Ureter (tissue), 1 donor: ENCODE results near the gene ABHD12B. TPM values are rescaled to one million over a fixed set of nuclear protein-coding genes. Genes with fewer than 3 reads are reported as not detected.
"Not testable (repeated sequence)": the region's sequence is repeated elsewhere in the genome, so short reads cannot be mapped to it uniquely, and the experiment has no call there.

Source experiments
- DNase-seq: peaks from one replicate; pipeline ENCODE4 v3.0.0-alpha.2; 2020; ENCODE audit warnings: low spot score
- total RNA-seq: library from RNA; stranded (reverse); gene quantifications from one replicate; pipeline ENCODE4 v1.2.4, GENCODE V29; 2023
- donor health status: DM: yes; HTN: yes; CAD: no.

ABHD12B gene
- total RNA-seq, 1 donor from 2014 or later: not detected

DNA sequence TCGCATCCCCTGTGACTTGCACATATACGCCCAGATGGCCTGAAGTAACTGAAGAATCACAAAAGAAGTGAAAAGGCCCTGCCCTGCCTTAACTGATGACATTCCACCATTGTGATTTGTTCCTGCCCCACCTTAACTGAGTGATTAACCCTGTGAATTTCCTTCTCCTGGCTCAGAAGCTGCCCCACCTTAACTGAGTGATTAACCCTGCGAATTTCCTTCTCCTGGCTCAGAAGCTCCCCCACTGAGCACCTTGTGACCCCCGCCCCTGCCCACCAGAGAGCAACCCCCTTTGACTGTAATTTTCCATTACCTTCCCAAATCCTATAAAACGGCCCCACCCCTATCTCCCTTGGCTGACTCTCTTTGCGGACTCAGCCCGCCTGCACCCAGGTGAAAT, 24.6 kb downstream of the ABHD12B start:
- DNase-seq: not testable (repeated sequence)

DNA sequence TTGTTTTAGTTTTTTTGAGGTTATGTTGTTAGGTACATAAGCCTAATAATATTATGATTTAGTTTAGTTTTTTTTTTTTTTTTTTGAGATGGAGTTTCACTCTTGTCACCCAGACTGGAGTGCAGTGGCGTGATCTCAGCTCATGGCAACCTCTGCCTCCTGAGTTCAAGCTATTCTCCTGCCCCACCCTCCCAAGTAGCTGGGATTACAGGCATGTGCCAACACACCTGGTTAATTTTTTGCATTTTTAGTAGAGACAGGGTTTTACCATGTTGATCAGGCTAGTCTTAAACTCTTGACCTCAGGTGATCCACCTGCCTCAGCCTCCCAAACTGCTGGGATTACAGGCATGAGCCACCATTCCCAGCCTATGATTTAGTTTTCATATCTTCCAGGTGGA, 25.2 kb downstream of the ABHD12B start:
- DNase-seq: not testable (repeated sequence)

DNA sequence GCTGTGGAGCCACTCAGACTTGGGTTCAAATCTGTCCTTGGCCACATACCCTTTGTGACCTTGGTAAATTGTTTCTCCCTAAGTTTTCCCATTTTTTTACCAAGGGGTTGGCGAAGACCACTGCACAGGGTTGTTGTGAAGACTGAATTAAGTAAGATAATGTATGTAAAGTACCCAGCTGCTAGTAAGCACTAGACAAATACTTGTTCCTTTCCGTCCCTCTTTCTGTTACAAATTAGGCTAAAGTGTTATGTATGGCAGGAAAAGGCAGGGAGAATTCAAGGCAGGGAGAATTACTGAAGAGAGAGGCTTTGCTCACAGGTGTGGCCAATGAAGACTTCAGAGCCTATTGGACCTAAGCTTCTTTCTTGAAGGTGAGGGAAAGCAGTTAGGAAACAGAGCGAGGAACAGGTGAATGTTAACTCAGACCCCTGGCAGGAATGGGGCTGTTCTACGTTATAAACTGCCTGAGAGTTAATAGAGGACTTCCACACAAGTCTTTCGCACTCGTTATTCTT, 25.9 kb downstream of the ABHD12B start:
- no peak for DNase-seq

DNA sequence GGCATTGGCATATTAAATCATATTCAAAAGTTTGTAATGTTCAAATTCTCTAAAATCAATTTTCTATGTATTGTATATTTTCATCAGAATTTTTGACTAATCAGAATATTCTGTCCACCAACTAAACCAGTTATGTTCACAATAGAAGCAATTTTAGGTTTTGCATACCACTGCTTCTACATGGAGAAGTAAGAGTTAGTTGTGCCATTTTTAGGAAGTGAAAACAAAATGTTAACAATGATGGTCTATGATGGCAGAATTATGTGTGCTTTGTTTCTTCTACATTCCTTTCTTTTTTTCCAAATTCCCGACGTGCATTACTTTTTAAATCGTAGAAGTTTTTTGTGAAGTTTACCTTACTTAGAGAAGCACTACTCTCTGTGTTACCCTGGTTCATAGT, 29.5 kb downstream of the ABHD12B start:
- no peak for DNase-seq

DNA sequence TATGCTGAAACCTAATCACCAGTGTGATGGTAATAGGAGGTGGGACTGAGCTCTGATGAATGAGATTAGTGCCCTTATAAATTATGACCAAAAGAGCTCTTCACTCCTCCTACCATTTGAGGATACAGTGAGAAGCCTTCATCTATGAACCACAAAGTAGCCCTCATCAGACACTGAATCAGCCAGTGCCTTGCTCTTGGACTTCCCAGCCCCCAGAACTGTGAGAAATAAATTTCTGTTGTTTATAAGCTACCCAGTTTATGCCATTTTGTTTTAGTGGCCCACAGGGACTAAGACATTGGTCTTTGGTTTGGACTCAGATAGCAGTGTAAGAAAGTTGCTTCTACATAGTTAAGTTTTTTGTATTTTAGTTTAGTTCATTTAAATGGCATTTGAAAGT, 32.9 kb downstream of the ABHD12B start:
- no peak for DNase-seq

DNA sequence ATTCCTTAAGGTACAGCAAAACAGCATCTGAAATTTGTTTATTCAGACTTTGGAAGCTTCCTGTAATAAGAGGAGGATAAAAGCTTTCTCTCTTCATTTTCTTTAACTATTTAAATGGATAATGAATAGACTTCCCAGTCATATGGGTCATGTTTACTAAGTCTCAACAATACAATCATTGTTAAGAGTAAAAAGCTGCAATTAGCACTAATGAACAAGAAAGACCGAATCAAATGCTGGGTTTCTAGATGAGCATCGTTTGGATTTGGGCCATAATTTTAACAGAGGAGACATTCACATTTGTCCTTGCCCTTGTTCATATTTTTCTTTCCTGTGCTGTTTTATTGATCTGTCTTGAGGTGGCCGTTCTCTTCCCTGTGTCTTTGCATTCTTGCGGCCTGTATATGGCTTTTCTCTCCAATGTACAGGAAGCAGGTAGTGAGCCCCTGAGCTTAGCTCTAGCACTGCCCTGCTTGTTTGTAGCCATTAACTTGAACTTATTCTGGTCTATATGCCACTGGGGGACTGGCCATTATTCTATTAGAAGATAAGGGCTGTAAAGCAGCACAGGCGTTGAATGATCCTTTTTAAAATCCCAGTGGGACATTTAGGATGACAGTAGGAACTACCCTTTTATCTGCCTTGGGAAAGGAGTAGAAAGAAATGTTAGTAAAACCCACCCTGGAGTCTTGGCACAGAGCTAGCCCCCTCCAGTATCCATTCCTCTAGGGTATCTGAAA, 34.6 kb downstream of the ABHD12B start:
- no peak for DNase-seq

DNA sequence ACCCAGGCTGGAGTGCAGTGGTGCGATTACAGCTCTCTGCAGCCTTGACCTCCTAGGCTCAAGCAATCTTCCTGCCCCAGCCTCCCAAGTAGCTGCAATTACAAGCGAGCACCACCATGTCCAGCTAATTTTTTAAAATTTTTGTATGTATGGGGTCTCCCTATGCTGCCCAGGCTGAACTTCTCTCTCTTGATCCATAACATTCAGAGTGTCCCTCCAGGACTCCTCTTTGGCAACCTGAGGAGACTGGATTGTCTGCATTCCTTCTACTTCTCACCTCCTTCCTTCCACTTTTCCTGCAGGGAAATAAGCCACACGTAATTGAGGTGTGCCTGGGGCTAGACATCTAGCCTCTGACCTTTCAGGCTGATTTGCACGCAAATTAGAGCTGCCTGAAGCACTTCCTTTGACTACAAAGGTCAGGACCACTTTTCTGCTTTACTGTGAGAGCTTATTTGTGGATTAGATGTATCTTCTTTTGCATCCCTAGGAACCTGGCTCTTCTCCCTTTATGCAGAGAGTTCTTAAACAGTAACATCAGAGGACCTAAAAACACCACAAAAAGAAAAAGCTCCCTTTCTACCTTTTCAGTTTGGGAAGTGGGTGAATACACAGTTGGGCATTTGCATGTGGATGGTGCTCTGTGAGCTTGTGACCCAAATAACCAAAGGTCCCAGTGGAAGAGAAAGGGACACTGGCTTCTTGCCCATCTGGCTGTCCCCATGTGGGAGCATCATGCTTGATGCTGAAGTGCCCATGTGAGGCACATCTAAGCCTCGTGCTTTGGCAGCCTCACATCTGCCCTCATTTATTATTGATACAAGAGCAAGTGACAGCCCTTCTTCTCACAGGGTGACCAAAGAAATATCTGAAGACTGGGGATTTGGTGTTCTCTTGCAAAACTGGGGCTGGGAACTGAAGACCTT, 38.9 kb downstream of the ABHD12B start:
- no peak for DNase-seq

DNA sequence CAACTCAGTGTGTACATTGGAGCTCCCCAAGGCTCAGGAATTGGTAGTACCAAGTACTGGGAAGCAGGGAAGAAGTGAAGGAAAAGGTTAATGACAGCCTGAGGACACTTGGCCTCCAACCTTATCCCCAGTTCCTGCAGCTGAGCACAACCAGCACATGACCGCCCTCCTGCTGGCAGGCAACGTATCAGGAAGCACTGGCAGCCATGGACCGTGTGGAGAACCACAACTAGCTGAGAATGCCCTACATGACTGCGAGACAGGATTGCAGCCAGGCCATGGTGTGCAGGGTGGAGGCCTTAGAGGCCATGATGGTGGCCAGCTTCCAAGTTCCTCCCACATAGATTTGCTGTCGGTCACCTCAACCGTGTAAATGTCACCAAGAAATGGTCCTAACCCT, 45.6 kb downstream of the ABHD12B start:
- DNase-seq: no peak

DNA sequence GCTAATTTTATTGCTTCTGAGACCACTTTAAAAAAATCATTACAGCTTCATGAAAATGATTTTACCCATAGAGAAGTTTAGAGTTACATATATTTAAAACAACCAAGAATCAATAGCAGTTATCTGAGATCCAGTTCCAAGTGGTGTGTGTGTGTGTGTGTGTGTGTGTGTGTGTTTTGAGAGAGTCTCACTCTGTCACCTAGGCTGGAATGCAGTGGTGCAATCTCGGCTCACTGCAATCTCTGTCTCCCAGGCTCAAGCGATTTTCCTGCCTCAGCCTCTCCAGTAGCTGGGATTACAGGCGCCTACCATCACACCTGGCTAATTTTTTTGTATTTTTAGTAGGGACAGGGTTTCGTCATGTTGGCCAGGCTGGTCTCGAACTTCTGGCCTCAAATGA, 47.7 kb downstream of the ABHD12B start:
- not testable (repeated sequence) for DNase-seq

DNA sequence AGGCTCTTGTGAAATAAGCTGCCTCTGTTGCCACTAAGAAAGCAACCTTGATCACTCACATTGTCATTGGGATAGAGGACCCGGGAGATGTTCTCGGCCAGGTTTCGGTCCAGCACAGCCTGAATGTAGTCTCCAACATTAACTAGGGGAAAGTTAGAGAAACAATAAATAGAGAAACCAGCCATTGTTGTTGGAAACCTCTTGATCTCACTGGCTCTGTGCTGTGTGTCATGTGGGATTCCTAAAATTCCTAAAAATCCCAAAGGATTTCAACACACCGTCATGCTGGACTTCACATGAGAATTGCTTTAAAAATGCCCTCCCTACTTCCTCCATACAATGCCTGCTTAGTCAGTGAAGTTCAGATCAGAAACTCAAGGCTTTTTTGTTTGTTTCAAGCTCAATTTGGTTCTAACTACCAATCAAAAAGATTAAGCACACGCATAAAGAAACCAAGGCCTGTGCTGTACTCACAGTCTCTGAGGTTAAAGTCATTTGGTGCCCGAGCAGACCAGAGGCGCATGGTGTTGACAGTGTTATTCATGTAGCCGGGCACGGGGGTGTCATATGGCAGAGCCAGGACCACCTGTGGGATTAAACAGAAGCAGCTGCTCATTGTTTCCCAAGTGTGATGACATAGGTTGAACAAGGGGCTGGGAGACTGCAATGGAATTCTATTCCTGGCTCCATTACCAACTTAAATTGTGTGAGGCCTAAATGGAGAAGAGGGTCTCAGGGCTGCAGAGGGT, 48.8 kb downstream of the ABHD12B start:
- no peak for DNase-seq

DNA sequence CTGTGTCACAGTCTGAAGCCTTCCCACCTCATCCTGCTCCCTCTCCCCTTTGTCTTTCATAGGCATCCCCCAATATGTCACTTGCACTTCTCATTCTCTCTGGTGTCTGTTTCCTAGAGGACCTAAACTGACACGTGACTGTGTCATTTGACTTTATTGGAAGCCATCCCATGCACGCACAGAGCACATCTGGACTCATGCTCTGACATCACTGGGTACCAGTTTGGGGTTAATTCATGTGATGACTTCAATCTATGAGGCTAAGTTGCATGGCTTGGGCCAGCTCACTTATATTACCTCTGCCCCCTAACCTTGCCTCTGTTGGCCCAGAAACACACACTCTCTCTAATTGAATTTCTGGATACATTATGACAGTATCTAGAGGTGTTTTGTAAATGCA, 51.0 kb downstream of the ABHD12B start:
- DNase-seq: no peak

DNA sequence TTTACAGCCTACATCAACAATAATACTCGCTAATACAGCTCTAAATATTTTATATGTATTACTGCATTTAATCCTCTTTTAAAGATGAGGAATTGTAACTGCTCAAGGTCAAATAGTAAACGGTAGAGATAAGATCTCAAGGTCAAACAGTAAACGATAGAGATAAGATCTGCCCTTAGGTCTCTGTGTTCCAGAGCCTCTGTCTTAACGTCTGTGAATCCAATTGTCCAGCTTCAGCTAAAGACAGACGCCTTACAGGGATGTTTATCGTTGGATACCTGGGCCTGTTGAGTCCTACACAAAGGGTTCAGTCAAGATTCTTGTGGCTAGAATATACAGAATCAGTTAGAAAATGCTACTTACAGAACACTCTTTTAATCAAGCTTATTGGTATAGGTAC, 52.4 kb downstream of the ABHD12B start:
- no peak for DNase-seq

DNA sequence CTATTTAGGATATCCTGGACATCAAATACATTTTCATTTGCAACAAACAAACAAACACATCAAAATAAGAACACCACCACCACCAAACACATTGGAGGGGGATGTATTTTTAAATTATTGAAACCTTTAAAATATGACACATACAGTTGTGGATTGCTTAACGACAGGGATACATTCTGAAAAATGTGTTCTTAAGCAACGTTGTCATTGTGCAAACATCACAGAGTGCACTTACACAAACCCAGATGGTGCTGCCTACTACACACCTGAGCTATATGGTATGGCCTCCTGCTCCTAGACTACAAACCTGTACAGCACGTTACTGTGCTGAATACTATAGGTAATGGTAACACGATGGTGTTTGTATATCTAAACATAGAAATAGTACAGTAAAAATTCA, 53.0 kb downstream of the ABHD12B start:
- DNase-seq: no peak

DNA sequence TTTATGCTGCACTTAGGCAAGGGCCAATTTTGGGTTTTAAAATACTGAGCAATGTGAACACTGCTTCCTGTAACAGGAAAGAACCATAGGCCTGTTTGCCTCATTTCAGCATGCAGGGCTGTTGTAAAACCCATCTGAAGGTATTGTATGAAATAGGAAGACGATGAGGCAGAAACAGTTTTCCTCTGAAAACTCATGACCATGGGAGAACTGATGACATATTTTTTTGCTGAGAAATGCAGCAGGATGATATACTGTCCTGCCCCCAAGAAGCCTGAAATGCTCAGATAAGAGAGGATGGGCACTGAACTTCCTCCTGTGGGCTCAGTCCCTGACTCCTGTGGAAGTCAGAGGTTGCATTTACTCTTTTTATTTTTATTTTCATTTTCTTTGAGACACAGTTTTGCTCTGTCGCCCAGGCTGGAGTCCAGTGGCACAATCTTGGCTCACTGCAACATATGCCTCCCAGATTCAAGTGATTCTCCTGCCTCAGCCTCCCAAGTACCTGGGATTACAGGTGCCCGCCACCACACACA, 55.1 kb downstream of the ABHD12B start:
- no peak for DNase-seq

DNA sequence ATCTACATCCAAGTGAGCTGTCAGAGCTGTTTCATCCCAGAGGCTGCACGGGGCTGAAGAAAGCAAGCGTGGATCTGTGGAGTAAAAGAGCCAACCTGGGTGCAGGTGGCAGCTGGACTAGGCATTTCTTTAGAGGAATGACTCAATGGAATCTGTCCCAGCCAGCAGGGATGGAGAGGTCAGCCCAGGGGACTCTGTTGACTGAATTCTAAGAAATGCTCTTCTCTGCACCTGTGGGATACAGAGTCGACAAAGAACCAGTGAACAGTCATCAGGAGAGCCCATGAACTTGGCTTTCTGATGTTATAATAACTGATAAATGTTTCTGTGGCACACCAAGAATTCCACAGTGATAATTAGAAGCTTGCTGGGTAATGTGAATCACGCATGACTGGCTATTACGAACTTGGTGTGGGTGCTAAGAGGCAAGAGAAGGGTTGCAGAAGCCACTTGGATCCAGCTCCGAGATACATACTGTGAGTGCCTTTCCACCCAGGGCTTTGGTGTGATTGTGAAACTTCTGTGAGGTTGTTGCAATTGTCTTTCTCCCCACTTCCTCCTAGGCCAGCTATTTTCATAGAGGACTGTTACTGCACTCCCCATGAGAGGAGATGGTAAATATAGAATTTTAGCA, 56.3 kb downstream of the ABHD12B start:
- no peak for DNase-seq

DNA sequence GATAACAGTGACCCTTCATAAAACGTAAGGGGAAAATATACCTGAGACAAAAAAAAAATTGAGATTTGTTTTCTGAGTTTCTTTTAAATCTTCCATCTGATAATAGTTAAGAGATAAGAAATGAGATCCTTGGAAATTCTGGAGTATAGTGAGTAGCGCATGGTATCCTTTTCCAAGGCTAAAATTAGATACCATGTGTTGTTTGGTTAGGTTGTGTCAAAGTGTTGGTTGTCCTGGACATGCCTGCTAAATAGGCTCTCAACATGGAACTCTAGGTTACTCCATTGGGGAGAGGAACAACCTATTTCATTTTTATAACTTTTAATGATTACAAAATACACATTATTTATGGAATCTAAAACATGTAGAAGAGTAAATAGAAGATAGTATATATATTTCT, 57.7 kb downstream of the ABHD12B start:
- no peak for DNase-seq

DNA sequence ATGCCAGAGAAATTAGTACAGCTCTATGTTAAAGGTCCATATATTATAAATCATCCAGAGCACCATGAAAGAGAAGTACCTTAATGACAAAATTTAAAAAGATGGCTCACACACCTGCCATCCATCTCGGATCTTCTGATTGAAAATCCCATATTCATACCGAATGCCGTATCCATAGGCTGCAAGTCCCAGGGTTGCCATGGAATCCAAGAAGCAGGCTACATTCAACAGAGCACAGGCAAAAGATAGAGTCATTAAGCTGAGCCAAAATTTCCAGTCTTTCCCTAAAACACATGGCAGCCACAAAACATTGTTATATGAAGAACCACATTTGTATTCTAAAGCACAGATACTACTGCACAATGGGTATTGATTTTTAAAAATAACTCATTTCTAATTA, 59.7 kb downstream of the ABHD12B start:
- DNase-seq: no peak

DNA sequence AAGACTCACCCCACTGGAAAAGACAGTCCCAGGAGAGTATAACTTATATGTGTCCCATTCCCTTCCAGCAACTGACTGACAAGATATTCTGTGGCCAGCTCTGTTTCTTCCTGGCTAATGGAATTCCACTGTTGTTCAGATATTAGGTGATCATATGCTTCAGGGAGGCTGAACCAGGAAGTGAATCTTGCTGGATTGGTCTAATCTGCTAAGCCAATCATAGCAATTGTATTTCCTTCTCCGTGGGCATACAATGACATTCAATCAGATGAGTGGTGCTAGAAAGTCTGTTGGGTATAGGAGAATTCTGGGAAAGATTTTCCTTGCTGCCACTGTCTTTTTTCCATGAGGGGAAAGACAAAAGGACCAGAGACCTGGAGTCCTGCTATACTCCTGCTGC, 60.3 kb downstream of the ABHD12B start:
- DNase-seq: no peak

DNA sequence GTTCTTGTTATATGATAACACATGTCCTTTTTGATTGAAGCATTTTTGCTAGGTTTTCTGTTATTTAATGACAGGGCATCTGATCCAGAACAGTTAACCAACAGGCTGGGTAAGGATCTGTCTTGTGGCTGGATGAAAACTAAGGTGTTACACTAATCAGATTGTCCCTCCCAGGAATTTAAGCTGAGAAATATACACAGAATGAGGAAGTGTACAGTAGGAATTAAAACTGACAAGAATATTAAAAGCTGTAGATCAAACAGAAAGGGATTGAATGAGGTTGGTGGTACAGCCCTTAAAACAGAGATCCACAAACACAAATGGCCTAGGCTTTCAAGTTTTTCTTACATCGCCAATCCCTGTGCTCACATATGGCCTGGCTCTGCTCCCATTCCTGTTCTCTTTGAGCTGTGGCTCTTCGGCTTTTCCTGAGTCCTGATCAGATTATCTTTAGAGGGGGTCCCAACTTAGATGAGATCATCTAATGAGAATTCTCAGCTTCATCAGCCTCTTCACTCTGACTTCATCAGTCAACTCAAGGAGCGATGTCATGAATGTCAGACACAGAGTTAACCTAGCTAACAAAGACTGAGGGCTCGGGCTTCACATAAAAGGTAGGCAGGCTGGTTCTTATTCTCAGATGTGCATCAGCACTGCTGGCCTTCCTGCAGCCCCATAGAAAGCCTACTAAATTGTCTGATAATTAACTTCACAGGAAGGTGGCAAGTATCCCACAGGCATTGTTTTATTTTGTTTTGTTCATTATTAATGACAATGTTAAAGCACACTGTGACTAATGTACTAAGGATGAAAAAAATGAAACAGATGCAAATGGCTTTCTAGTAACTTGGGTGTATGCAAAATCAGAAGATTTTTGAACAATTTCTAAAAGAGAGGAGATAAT, 61.0 kb downstream of the ABHD12B start:
- no peak for DNase-seq
